ENCODE results near the gene LONP2.

LONP2 gene

DNA sequence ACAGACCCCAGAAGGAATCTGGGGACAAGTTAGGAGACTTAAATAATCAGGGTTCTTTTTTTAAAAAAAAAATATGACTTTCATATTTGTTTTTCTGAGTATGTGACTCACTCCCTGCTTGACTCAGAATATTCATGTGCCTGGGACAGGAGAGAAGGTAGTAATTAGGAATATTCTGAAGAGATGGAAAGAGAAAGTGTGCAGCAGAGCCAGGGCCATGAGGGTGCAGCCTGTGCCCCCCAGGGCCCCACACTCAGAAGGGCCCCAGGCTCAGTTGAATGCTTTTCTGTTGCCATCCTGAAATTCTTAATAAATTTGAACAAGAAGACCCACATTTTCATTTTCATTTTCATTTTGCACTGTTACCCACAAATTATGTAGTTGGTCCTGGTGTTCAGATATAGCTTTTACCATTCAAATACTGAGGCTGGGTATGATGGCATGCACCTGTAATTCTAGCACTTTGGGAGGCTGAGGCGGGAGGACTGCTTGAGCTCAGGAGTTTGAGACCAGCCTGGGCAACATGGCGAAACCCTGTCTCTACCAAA lies 11.5 kb upstream of the LONP2 start:
- Histone ChIP-seq H3K4me1 (ENCODE audit: insufficient read depth, low read length, severe bottlenecking) (no peaks in the 10 kb centered on the region), H3K4me2 (ENCODE audit: low read length) (no peak overlapping the region)

GRCh38 chr16:48234630-48235029 lies 9.5 kb upstream of the LONP2 start:
- Histone ChIP-seq H3K27me3 (ENCODE audit: insufficient read depth, low read length) (no peaks in the 10 kb centered on the region), H3K9ac (ENCODE audit: low read length) (no peak overlapping the region), H3K36me3 (ENCODE audit: insufficient read depth, low read length) (no peaks in the 10 kb centered on the region), H3F3A (ENCODE audit: insufficient read depth, low read length) (no peaks in the 10 kb centered on the region), H3K4me1 (ENCODE audit: insufficient read depth, low read length, severe bottlenecking) (no peaks in the 10 kb centered on the region), H2AFZ (ENCODE audit: low read length) (no peak overlapping the region), H3K27ac (ENCODE audit: low read depth, low read length, poor library complexity, severe bottlenecking) (no peak overlapping the region), H3K79me2 (ENCODE audit: insufficient read depth, low read length) (no peaks in the 10 kb centered on the region), H3K4me2 (ENCODE audit: low read length) (no peak overlapping the region), H3K4me3 (ENCODE audit: low read depth, low read length, poor library complexity, severe bottlenecking) (no peak overlapping the region), H4K20me1 (ENCODE audit: insufficient read depth, low read length) (no peaks in the 10 kb centered on the region), H3K9me3 (ENCODE audit: low read length) (no peaks in the 10 kb centered on the region), H3K9me2 (ENCODE audit: low read depth, low read length) (no peaks in the 10 kb centered on the region)
- TF ChIP-seq, protein P1, sequence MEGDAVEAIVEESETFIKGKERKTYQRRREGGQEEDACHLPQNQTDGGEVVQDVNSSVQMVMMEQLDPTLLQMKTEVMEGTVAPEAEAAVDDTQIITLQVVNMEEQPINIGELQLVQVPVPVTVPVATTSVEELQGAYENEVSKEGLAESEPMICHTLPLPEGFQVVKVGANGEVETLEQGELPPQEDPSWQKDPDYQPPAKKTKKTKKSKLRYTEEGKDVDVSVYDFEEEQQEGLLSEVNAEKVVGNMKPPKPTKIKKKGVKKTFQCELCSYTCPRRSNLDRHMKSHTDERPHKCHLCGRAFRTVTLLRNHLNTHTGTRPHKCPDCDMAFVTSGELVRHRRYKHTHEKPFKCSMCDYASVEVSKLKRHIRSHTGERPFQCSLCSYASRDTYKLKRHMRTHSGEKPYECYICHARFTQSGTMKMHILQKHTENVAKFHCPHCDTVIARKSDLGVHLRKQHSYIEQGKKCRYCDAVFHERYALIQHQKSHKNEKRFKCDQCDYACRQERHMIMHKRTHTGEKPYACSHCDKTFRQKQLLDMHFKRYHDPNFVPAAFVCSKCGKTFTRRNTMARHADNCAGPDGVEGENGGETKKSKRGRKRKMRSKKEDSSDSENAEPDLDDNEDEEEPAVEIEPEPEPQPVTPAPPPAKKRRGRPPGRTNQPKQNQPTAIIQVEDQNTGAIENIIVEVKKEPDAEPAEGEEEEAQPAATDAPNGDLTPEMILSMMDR (IDR thresholded peaks at IDR 0.05; ENCODE audit: low read length): no peak
- no peak for TF ChIP-seq EZH2 (IDR thresholded peaks at IDR 0.05; ENCODE audit: borderline replicate concordance, low read length)

More for the DNA sequence above, 11.5 kb upstream of the LONP2 start:
- Histone ChIP-seq H4K20me1 (ENCODE audit: insufficient read depth, low read length) (no peaks in the 10 kb centered on the region), H3K79me2 (ENCODE audit: insufficient read depth, low read length) (no peaks in the 10 kb centered on the region), H3K27me3 (ENCODE audit: insufficient read depth, low read length) (no peaks in the 10 kb centered on the region), H3K4me3 (ENCODE audit: low read depth, low read length, poor library complexity, severe bottlenecking) (no peak overlapping the region), H3K36me3 (ENCODE audit: insufficient read depth, low read length) (no peaks in the 10 kb centered on the region), H3K27ac (ENCODE audit: low read depth, low read length, poor library complexity, severe bottlenecking) (no peak overlapping the region), H3F3A (ENCODE audit: insufficient read depth, low read length) (no peaks in the 10 kb centered on the region), H3K9me2 (ENCODE audit: low read depth, low read length) (no peaks in the 10 kb centered on the region), H2AFZ (ENCODE audit: low read length) (no peak overlapping the region), H3K9ac (ENCODE audit: low read length) (no peak overlapping the region), H3K9me3 (ENCODE audit: low read length) (no peaks in the 10 kb centered on the region)
- TF ChIP-seq EZH2 (IDR thresholded peaks at IDR 0.05; ENCODE audit: borderline replicate concordance, low read length): no peak
- TF ChIP-seq, protein P1 (IDR thresholded peaks at IDR 0.05; ENCODE audit: low read length): no peak

DNA sequence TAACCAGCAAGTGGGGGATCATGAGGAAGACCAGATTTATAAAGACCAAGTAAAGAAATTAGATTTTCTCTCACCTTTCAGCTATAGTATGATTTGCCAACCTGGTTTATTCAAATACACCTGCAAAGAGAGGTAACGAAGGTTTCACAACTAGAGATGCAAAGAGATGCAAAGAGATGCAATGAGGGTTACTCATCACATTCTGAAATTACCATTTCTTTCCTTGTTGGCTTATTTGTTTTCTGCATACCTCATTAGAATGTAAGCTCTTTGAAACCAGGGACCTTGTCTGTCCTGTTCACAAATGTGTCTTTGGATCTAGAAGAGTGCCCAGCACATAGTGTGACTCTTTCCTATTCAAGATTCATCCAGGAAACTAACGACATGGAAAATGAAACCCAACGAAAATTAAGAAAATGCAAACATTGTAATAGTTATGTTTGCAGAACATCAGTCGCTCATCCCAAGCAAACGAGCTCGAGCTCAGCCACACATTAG lies 9.0 kb upstream of the LONP2 start:
- TF ChIP-seq, protein P1 (IDR thresholded peaks at IDR 0.05; ENCODE audit: low read length): no peak
- no peak for TF ChIP-seq EZH2 (IDR thresholded peaks at IDR 0.05; ENCODE audit: borderline replicate concordance, low read length)
- Histone ChIP-seq H4K20me1 (ENCODE audit: insufficient read depth, low read length) (no peaks in the 10 kb centered on the region), H3K9me3 (ENCODE audit: low read length) (no peaks in the 10 kb centered on the region), H3K9me2 (ENCODE audit: low read depth, low read length) (no peaks in the 10 kb centered on the region), H3F3A (ENCODE audit: insufficient read depth, low read length) (no peaks in the 10 kb centered on the region), H3K4me2 (ENCODE audit: low read length) (no peak overlapping the region), H3K4me1 (ENCODE audit: insufficient read depth, low read length, severe bottlenecking) (no peaks in the 10 kb centered on the region), H3K27ac (ENCODE audit: low read depth, low read length, poor library complexity, severe bottlenecking) (no peak overlapping the region), H2AFZ (ENCODE audit: low read length) (no peak overlapping the region), H3K9ac (ENCODE audit: low read length) (no peak overlapping the region), H3K79me2 (ENCODE audit: insufficient read depth, low read length) (no peaks in the 10 kb centered on the region), H3K27me3 (ENCODE audit: insufficient read depth, low read length) (no peaks in the 10 kb centered on the region), H3K4me3 (ENCODE audit: low read depth, low read length, poor library complexity, severe bottlenecking) (no peak overlapping the region), H3K36me3 (ENCODE audit: insufficient read depth, low read length) (no peaks in the 10 kb centered on the region)
